Lung (tissue), 12 donors: Measurements from ENCODE around the gene ZSWIM1. TPM values are rescaled to one million over a fixed set of nuclear protein-coding genes. Genes with fewer than 3 reads are reported as not detected.

Experiments
- ATAC-seq: fragments of 200-7000 bp; cut with Tn5 transposase; one replicate; pipeline ENCODE4 v1.9.1; 2020; ENCODE audit warnings: moderate number of reproducible peaks; ENCODE audit not compliant: insufficient read depth, low FRiP score
- DNase-seq, 3 donors: peaks; one replicate each; pipeline ENCODE4 v3.0.0-alpha.2; 2013 to 2017
- H3K27ac ChIP-seq, 2 donors: one replicate each; pipeline ENCODE4 v1.5.1; 2013; ENCODE audit warnings: mild to moderate bottlenecking in 2 of 2, moderate library complexity in 2 of 2, control low read depth in 1 of 2, inconsistent platforms in 1 of 2, low read depth in 1 of 2, low read length in 1 of 2
- H3K27me3 ChIP-seq, 3 donors: one replicate each; pipeline ENCODE4 v1.5.1; 2013; ENCODE audit warnings: low read length in 2 of 3; ENCODE audit not compliant: control insufficient read depth in 3 of 3, insufficient read depth in 3 of 3
- H3K36me3 ChIP-seq, 4 donors: one replicate each; pipeline ENCODE4 v1.5.1; 2013; ENCODE audit warnings: low read length in 4 of 4, mild to moderate bottlenecking in 1 of 4, moderate library complexity in 1 of 4; ENCODE audit not compliant: control insufficient read depth in 4 of 4, insufficient read depth in 4 of 4
- H3K4me1 ChIP-seq, 5 donors: one replicate each; pipeline ENCODE4 v1.5.1; 2013; ENCODE audit warnings: low read length in 5 of 5, mild to moderate bottlenecking in 2 of 5, moderate library complexity in 1 of 5; ENCODE audit not compliant: control insufficient read depth in 5 of 5, insufficient read depth in 5 of 5
- H3K4me3 ChIP-seq: one replicate; pipeline ENCODE4 v1.5.1; 2013; ENCODE audit warnings: mild to moderate bottlenecking, control low read depth, moderate library complexity
- H3K9ac ChIP-seq, 2 donors: one replicate each; pipeline ENCODE4 v1.5.1; 2013; ENCODE audit warnings: low read length in 2 of 2, control low read depth in 1 of 2; ENCODE audit not compliant: insufficient read depth in 1 of 2
- H3K9me3 ChIP-seq, 4 donors: one replicate each; pipeline ENCODE4 v1.5.1; 2013; ENCODE audit warnings: low read length in 3 of 4, mild to moderate bottlenecking in 1 of 4, moderate library complexity in 1 of 4; ENCODE audit not compliant: control insufficient read depth in 4 of 4, insufficient read depth in 3 of 4
- WGBS, 2 donors: extraction: QIAGEN DNeasy Blood & Tissue Kit; methylation state at CpG; one replicate each; pipeline ENCODE4 v1.1.7; 2013; 5-methylcytosine and 5-hydroxymethylcytosine counted together
- polyA plus RNA-seq, 2 donors: library from polyadenylated mRNA; stranded (reverse); fragments of 200-250 nt; gene quantifications; one replicate each; pipeline ENCODE4 v1.2.1, GENCODE V29; 2013
- total RNA-seq, 2 donors: library from RNA; depleted of rRNA in 1 of 2; stranded (reverse); fragments of >200 nt in 1 of 2; gene quantifications; one replicate each; pipeline ENCODE4 v1.2.1, GENCODE V29; 2014 to 2021
- TF ChIP-seq, protein P1 (sequence below): IDR thresholded peaks from 2 replicates; pipeline ENCODE4 v1.5.1; 2012; ENCODE audit warnings: mild to moderate bottlenecking; ENCODE audit errors: control extremely low read depth, extremely low read depth
- donor health status: control.
- donor health status: control.
- donor health status: Bipolar disorder and iron deficiency.
- donor health status: healthy.
- donor health status: DM: yes; HTN: yes; CAD: no.

The ZSWIM1 gene
- total and polyA plus RNA-seq, 4 donors, result 3.7 to 11.1 (median 5.2) TPM

DNA sequence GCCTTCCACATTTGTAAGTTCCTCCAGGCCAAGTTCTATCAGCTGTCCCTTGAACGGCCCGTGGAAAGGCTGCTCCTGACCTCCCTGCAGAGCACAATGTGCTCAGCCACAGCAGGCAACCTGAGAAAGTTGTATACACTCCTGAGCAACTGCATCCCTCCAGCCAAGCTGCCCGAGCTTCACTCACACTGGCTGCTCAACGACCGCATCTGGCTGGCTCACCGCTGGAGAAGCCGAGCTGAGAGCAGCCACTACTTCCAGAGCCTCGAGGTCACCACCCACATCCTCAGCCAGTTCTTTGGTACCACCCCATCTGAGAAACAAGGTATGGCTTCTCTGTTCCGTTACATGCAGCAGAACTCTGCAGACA is 2.1 kb downstream of the ZSWIM1 start:
- Histone ChIP-seq H3K9ac (no peak overlapping the region), H3K4me3 (no peak overlapping the region), H3K36me3 (peaks cover 12 to 25% (median 14%) of the 10 kb centered on the region in 4 donors), H3K9me3 (no peaks in the 10 kb centered on the region), H3K4me1 (peaks cover 0 to 6% (median 0%) of the 10 kb centered on the region in 5 donors), H3K27me3 (no peaks in the 10 kb centered on the region), H3K27ac (no peak overlapping the region)
- 86 to 91% methylated on average over 9 of the region's 9 CpGs for WGBS, 2 donors
- TF ChIP-seq, protein P1, sequence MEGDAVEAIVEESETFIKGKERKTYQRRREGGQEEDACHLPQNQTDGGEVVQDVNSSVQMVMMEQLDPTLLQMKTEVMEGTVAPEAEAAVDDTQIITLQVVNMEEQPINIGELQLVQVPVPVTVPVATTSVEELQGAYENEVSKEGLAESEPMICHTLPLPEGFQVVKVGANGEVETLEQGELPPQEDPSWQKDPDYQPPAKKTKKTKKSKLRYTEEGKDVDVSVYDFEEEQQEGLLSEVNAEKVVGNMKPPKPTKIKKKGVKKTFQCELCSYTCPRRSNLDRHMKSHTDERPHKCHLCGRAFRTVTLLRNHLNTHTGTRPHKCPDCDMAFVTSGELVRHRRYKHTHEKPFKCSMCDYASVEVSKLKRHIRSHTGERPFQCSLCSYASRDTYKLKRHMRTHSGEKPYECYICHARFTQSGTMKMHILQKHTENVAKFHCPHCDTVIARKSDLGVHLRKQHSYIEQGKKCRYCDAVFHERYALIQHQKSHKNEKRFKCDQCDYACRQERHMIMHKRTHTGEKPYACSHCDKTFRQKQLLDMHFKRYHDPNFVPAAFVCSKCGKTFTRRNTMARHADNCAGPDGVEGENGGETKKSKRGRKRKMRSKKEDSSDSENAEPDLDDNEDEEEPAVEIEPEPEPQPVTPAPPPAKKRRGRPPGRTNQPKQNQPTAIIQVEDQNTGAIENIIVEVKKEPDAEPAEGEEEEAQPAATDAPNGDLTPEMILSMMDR, result no peak
- DNase-seq (no peak), ATAC-seq (no peak)

DNA sequence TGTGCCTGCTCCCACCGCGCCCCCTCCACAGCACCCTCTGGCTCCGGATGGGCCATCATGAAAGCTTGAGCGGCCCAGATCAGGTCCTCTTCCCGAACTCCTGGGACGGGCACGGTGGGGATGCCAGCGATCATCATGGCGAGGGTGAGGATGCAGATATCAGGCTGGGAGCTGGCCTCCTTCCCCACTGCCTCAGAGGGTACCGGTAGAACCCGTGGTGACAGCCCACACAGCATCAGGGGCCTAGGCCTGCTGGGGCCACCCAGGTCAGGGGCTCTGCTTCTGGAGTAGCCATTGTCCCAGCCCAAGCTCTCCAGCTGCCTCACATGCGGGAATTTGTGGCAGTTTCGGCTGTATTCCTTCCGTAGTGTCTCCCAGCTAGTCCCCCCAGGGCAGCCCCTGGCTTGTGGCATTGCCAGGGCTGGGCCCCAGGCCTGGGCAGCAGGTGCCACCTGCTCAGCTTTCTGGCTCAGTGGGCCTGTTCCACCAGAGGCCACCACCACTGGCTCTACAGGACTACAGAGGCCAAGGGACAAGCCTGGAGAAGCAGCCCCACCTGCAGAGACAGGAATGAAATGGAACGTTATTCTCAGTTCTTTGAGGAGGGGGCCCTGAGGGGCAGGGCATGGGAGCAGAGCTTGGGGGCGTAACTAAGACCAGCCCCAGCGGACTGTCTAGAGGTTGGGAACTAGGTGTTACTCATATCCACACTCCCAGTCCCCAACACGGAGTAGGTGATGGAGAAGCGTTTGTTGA is 5.7 kb downstream of the ZSWIM1 start:
- H3K27ac ChIP-seq, result no peak overlapping the region
- H3K4me3 ChIP-seq, result no peak overlapping the region
- peaks cover 10 to 26% (median 13%) of the 10 kb centered on the region in 4 donors for H3K36me3 ChIP-seq
- H3K9me3 ChIP-seq, result no peaks in the 10 kb centered on the region
- no peak overlapping the region for H3K9ac ChIP-seq
- DNase-seq (no peak), ATAC-seq (no peak)
- 92 to 96% methylated on average over 18 to 19 of the region's 19 CpGs for WGBS, 2 donors
- peaks cover 0 to 13% (median 4%) of the 10 kb centered on the region in 5 donors for H3K4me1 ChIP-seq
- TF ChIP-seq, protein P1, result no peak
- no peaks in the 10 kb centered on the region for H3K27me3 ChIP-seq

DNA sequence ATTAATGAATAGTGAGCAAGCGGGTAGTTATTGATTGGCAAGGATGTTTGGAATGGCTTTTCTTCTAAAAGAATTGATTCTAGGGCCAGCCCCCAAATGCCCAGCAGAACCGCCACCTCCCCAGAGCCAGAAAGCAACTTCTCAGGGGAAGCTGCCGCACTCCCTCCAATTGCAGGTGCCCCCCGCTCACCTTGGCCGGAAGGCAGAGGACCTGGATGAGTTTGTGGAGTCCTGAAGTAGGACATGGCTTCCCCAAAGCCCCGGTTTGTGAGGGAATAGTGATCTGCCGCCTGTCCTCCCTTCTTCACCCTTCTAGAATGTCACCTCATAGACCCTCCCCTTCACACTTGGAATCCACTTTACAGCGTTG is 6.3 kb downstream of the ZSWIM1 start, which contains the start of gene SPATA25:
Gene SPATA25 (minus strand): TSS at position 277 of the 370 bp plus-strand sequence. CDS start 32 bp downstream, at position 245.
- Histone ChIP-seq H3K9ac (no peak within 1 kb of the TSS), H3K36me3 (peaks cover 10 to 26% (median 13%) of the 10 kb centered on the region in 4 donors), H3K4me1 (peaks cover 0 to 14% (median 8%) of the 10 kb centered on the region in 5 donors), H3K9me3 (no peaks in the 10 kb centered on the region), H3K27me3 (no peaks in the 10 kb centered on the region), H3K4me3 (no peak within 1 kb of the TSS), H3K27ac (no peak within 1 kb of the TSS)
- 92 to 96% methylated on average over 8 of the region's 8 CpGs for WGBS, 2 donors
- DNase-seq (no peak), ATAC-seq (no peak)
- TF ChIP-seq, protein P1, result no peak
